Measurements from ENCODE around the gene C12orf76. TPM values are rescaled to one million over a fixed set of nuclear protein-coding genes. Genes with fewer than 3 reads are reported as not detected.
"Not testable (repeated sequence)": the region's sequence is repeated elsewhere in the genome, so short reads cannot be mapped to it uniquely, and the experiment has no call there.

The C12orf76 gene
- total and polyA plus RNA-seq, 2 experiments from 2014 or later = 18.5 to 24.6 TPM

DNA sequence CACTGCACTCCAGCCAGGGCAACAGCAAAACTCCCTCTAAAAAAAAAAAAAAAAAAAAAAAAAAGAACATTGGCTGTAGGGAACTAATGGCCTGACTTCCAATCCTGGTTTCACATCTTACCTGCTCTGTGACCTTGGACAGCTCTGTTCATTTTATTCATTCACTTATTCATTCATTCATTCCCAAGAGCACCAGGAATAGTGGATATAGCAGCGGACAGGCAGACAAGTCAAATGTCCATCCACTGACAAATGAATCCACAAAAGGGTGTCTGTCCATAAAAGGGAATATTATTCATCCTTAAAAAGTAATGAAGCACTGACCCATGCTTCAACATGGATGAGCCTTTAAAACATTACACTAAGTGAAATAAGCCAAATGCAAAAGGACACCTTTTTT, 27.6 kb upstream of the C12orf76 start:
- Histone ChIP-seq H3K27me3 (no peaks in the 10 kb centered on the region), H3K36me3 (replicated peaks; ENCODE audit: insufficient read depth, low read depth) (no peaks in the 10 kb centered on the region), H2AFZ (no peak overlapping the region), H3K4me2 (no peak overlapping the region), H3K4me3 (no peak overlapping the region), H3K79me2 (no peaks in the 10 kb centered on the region), H3K4me1 (ENCODE audit: insufficient read depth) (no peaks in the 10 kb centered on the region), H4K20me1 (ENCODE audit: insufficient read depth, poor library complexity, severe bottlenecking) (no peaks in the 10 kb centered on the region), H3K27ac (no peak overlapping the region), H3K9me3 (ENCODE audit: low read depth) (no peaks in the 10 kb centered on the region), H3K9me2 (replicated peaks; ENCODE audit: insufficient read depth) (no peaks in the 10 kb centered on the region)
- 96% methylated on average over 1 of the region's 1 CpG for whole genome bisulfite sequencing (ENCODE audit: low lambda C conversion rate, missing lambda C conversion rate)
- DNase-seq (ENCODE audit: low spot score) = no peak
- TF ChIP-seq CTCF (IDR thresholded peaks at IDR 0.05; ENCODE audit: poor library complexity) (no peak), EZH2phosphoT487 (IDR thresholded peaks at IDR 0.05; ENCODE audit: low read depth, severe bottlenecking, unreplicated experiment) (no peak), EZH2 (IDR thresholded peaks at IDR 0.05; ENCODE audit: borderline replicate concordance) (no peak)

- Histone ChIP-seq H2AFZ (no peak overlapping the region), H4K20me1 (ENCODE audit: insufficient read depth, poor library complexity, severe bottlenecking) (no peaks in the 10 kb centered on the region), H3K27ac (no peak overlapping the region), H3K79me2 (no peaks in the 10 kb centered on the region), H3K9me2 (replicated peaks; ENCODE audit: insufficient read depth) (no peaks in the 10 kb centered on the region), H3K4me1 (ENCODE audit: insufficient read depth) (no peaks in the 10 kb centered on the region), H3K9me3 (ENCODE audit: low read depth) (no peaks in the 10 kb centered on the region), H3K27me3 (no peaks in the 10 kb centered on the region), H3K36me3 (replicated peaks; ENCODE audit: insufficient read depth, low read depth) (no peaks in the 10 kb centered on the region), H3K4me2 (no peak overlapping the region), H3K4me3 (no peak overlapping the region)
- WGBS (ENCODE audit: low lambda C conversion rate, missing lambda C conversion rate) = 84% methylated on average over 5 of the region's 5 CpGs
- no peak for DNase-seq (ENCODE audit: low spot score)
- TF ChIP-seq EZH2 (IDR thresholded peaks at IDR 0.05; ENCODE audit: borderline replicate concordance) = no peak
Measured at GRCh38 chr12:110074089-110074488, 25.8 kb upstream of the C12orf76 start.

DNA sequence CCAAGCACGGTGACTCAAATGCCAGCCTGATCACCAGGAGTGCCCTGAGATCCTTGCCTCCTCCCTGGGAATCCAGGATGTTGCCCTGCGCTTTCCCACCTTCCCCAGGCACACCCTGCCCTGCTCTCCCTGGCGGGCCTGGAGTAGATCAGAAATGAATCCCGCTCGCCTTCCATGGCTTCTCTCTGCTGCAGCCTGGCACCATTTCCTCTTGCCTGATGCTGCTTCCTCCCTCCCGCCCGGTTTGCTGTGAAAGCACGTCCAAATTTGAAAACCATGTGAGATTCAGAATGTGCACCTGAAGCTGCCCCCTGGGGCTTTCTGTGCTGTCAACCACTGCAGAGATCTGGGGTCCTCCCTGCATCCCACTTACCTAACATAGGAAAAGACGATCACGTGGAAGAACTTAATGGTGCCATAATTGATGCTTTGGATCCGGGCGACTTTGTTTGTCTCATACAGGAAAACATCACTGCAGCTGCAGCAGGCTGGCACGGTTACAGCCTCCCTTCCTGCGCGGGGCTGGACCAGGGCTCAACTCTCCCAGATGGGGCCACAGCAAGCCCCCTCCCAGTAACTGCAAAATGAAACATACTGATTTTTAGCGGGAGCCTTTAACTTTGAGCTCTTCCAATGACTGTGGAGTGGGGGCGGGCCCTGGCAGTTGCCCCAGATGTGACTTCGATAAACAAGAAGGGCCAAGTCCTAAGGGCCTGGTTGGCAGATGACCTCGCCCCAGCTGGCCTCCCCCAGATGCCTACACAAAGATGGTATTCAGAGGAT, 24.9 kb upstream of the C12orf76 start:
- no peaks in the 10 kb centered on the region for H3K4me1 ChIP-seq (ENCODE audit: insufficient read depth)
- H3K27me3 ChIP-seq = no peaks in the 10 kb centered on the region
- no peak overlapping the region for H3K27ac ChIP-seq
- no peaks in the 10 kb centered on the region for H3K9me3 ChIP-seq (ENCODE audit: low read depth)
- TF ChIP-seq CTCF (IDR thresholded peaks at IDR 0.05; ENCODE audit: poor library complexity) (no peak), EZH2 (IDR thresholded peaks at IDR 0.05; ENCODE audit: borderline replicate concordance) (no peak), EZH2phosphoT487 (IDR thresholded peaks at IDR 0.05; ENCODE audit: low read depth, severe bottlenecking, unreplicated experiment) (no peak)
- no peaks in the 10 kb centered on the region for H3K9me2 ChIP-seq (replicated peaks; ENCODE audit: insufficient read depth)
- WGBS (ENCODE audit: low lambda C conversion rate, missing lambda C conversion rate) = 76% methylated on average over 19 of the region's 19 CpGs
- H2AFZ ChIP-seq = no peak overlapping the region
- no peak overlapping the region for H3K4me2 ChIP-seq
- H3K36me3 ChIP-seq (replicated peaks; ENCODE audit: insufficient read depth, low read depth) = no peaks in the 10 kb centered on the region
- DNase-seq (ENCODE audit: low spot score) = no peak
- H3K79me2 ChIP-seq = no peaks in the 10 kb centered on the region
- H4K20me1 ChIP-seq (ENCODE audit: insufficient read depth, poor library complexity, severe bottlenecking) = no peaks in the 10 kb centered on the region
- no peak overlapping the region for H3K4me3 ChIP-seq

DNA sequence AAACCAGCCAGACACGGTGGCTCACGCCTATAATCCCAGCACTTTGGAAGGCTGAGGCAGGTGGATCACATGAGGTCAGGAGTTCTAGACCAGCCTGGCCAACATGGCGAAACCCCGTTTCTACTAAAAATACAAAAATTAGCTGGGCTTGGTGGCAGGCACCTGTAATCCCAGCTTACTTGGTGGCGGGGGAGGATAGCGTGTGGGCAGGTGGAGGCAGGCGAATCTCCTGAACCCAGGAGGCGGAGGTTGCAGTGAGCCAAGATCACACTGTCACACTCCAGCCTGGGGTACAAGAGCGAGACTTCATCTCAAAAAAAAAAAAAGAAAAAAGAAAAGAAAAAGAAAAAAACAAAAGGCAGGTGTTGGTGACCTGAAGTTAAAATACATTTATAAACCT, 24.3 kb upstream of the C12orf76 start:
- H3K27me3 ChIP-seq; H3K36me3 ChIP-seq (replicated peaks; ENCODE audit: insufficient read depth, low read depth); H4K20me1 ChIP-seq (ENCODE audit: insufficient read depth, poor library complexity, severe bottlenecking); H2AFZ ChIP-seq; H3K79me2 ChIP-seq; H3K4me1 ChIP-seq (ENCODE audit: insufficient read depth); H3K27ac ChIP-seq; H3K9me3 ChIP-seq (ENCODE audit: low read depth); H3K9me2 ChIP-seq (replicated peaks; ENCODE audit: insufficient read depth); DNase-seq (ENCODE audit: low spot score); H3K4me3 ChIP-seq; H3K4me2 ChIP-seq: not testable (repeated sequence)
- 87% methylated on average over 8 of the region's 9 CpGs for WGBS (ENCODE audit: low lambda C conversion rate, missing lambda C conversion rate)

Measured in hepatocyte (in vitro differentiated cells).